SIG-M5 treated with dmso at 0.1 percent for 504 hours (cell line): ENCODE results near the gene ARHGEF37.

Experiments
- DNase-seq: peaks from one replicate; lab custom pipeline; 2025; ENCODE audit not compliant: unreplicated experiment; lab: John Stamatoyannopoulos, UW

The ARHGEF37 gene

DNA sequence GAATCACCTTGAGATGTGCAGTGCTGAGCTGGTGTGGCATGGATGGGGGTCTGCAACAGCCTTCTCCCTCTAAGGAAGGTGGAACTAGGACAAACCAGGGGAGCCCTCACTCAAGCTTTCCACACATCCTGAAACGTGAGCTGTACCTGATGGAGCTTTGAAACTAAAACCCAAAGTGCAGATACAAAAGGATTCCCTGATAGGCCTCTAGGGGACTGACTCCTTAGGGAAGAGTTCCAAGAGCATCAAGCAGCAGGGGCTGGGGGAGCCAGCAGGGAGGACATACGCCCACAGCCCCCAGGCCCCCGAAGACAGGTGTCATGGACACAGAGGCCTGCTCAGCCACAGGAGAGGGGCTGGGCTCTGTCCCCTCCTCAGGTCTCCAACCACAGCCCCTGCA, 17.7 kb downstream of the ARHGEF37 start:
- no peak for DNase-seq

DNA sequence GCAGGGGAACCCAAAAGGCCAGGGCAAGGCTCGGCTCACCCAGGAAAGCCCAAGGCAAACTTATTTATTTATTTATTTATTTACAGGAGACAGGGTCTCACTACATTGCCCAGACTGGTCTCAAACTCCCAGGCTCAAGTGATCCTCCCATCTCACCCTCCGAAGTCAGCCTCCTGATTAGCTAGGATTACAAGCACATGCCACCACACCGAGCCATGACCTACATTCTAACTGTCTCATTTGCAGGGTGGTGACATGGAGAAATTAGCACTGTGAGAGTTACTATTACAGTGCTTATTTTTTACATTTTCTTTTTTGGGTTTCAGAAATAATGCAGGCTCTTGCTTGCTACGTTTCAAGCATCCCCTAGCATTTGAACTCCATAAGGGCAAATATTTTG, 18.1 kb downstream of the ARHGEF37 start:
- DNase-seq = no peak

DNA sequence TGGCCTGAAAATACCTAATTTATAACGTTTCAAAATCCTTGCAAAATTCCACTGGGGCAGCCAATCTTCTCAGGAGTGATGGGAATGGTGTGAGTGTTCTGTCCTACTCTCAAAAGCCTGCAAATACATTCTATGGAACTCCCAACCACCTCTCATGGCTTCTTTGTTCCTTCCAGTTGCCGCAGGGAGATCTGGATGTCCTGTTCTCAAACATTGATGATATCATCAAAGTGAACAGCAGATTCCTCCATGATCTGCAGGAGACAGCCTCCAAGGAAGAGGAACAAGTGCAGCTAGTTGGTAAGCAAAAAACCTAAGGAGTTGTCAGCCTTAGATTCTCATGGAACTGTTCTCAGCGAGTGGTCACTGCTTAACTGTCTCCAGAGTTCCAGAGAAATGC, 19.6 kb downstream of the ARHGEF37 start:
- DNase-seq = no peak

DNA sequence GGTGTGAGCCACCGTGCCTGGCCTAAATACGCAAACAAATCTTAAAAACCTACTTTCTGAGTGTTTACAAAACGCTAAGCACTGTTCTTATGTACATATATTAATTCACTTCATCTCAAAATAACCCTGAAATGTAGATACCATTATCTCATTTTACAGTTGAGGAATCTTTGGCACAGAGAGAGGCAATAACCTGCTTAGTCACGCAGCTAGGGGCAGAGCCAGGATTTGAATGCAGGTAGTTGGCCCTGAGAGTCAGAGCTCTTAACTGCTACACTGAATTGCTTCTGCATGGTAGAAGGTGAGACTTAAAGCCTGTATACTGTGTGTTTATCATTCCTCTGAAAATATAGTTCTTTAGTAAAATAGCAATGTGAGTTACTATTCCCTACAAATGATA, 21.9 kb downstream of the ARHGEF37 start:
- DNase-seq = no peak

DNA sequence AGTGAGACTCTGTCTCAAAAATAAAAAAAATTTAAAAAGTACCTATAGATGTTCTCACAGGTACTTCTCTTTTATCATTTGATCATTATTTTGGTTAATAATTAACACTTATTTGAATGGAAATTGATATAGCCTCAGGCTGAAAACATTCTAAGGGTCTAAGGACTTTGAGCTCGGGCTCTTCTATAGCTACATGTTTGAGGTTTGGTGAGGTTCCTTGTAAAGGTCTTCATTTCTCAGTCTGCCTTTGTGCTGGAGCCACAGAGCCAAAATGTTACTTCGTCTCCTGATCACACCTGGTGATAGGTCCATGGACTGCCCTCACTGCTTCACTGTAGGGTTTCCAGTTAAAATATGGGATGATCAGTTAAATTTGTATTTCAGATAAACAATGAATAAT, 22.6 kb downstream of the ARHGEF37 start:
- DNase-seq = no peak

DNA sequence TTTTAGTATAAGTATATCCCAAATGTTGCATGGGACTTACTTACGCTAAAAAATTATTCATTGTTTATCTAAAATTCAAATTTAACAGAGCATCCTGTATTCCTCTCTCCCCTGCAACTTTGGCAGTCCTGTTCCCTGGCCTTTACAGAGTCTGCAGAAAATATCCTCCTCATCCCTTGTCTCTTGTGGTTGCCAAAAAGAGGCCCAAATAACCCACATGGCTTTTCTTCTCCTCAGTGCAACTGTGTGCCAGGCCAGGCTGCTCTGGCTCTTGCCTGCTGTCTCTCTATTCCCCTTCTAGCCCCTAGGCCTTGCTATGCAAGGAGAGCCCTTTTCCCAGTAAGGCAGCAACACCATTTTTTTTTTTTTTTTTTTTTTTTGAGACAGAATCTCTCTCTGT, 23.0 kb downstream of the ARHGEF37 start:
- no peak for DNase-seq

DNA sequence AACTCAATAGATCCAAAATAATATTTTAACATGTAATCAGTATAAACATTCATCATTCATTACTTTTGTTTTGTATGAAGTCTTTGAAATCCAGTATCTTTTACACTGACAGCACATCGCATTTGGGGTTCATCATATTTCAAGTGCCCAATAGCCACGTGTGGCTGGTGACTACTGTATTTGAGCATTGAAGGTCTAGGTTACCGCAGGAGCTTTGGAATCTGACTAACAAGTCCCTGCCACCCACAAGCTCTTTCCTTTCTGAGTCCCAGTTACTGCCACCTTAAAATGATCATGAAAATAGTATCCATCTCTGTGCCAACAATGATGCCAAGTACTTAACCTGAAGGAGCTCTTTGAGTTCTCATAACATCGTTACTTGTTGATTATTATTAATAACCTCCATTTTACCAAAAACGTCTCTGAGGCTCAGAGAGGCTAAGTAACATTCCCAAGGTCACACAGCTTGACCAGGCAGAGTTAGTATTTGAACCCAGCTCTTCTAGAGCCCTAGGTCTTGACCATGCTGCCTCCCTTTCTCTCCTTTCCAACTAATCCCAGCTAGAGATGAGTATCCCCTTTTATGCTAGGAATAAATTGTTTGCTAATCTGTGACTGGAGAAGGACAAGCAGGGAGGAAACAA, 24.2 kb downstream of the ARHGEF37 start:
- no peak for DNase-seq

DNA sequence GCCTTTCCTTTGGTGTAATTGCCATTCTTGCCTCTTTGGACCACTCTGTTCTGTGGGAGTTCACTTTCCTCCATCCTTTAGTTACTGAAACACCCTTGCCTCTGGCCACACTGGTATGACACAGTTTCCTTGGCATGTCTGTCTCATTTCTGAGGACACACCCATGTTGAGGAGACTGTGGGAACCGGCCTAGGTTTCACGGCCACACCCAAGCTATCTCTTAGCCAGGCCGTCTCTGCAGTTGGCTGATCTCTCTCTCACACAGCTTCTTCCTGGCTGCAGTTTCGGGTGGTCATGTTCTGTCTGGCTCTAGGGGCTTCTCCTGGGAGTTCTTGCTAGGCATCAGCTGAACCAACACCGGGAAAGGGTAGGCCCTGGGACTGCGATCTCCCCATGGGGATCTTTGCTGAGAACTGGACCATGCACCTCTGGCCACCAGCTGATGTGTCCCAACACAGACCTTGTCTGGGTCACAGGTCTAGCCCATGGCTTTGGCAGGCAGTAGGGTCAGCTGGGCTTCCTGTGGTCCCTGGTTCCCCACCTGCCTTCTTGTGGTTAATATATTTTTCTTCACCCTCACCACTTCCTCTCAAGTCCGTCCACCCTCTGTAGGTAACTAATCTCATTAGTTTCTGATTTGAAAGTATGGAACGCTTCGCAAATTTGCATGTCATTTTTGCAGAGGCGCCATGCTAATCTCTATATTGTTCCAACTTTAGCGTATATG, 24.9 kb downstream of the ARHGEF37 start:
- peak; percentile 52 for DNase-seq

DNA sequence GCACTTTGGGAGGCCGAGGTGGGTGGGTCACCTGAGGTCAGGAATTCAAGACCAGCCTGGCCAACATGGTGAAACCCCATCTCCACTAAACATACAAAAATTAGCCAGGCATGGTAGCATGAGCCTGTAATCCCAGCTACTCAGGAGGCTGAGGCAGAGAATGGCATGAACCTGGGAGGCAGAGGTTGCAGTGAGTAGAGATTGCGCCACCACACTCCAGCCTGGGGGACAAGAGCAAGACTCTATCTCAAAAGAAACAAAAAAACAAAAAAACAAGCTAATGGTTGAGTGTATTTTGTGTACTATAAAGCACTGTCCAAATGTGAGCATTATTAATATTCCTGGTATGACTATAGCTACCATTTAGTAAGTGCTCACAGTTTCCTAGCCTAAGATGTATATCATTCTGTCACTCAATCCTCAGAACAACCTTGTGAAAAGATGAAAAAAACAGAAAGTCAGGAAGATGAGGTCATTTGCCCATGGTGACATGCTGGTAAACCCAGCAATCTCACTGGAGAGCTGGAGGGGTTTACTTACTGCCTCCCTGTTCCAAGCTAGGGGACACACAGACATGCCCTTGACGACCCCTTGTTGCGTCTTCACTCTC, 27.7 kb downstream of the ARHGEF37 start:
- DNase-seq = no peak

DNA sequence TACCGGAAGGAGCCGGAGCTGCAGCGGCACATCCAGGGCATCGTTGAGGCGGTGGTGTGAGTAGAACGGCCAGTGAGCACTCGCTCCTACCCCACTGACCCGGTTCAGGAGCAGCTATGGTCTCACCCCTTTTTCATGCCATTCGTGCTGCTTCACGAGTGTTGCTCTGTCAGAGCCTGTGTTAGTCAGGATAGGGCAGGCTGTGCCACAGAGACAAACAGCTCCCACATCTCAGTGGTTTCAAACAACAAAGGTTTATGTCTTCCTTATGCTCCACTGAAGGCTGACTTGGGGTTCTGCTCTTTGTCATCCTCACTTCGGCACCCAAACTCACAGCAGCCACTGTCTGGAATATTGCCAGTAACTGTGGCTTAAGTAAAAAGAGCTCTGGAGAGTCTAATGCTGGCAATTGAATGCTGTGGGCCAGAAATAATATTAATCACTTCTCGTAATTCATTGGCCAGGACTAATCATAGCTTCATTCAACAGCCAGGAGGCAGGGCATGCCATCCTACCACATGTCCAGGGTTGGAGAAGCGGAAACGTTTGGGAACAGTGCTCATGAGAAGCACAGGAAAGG, 28.4 kb downstream of the ARHGEF37 start:
- DNase-seq = no peak

DNA sequence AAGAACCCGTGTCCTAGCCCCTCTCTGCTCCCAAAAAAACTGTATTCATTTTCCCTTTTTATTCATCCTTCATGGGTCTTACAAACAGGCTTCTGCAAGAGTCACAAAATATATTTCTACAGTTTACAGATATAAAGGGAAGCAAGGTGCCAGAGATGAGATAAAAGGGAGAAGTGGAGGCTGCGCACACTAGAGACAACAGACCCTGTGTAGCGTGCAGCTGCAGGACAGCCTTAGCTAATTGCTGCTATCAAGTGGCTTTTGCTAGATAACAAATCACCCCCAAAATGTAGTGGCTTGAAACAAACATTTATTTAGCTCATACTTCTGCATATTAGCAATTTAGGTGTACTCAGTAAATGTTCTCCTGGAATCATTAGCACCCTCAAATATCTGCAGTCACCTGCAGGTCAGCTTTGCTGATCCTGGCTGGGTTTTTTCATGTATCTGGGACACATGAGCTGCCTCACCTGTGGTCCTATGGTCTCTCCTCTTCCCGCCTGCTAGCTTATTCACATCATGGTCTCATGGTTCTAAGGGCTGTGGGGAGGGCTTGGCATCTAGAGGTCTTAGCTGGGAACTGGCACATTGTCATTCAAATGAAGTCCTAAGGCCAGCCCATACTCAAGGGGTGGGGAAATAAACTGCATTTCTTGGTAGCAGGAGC, 29.4 kb downstream of the ARHGEF37 start:
- DNase-seq = no peak

DNA sequence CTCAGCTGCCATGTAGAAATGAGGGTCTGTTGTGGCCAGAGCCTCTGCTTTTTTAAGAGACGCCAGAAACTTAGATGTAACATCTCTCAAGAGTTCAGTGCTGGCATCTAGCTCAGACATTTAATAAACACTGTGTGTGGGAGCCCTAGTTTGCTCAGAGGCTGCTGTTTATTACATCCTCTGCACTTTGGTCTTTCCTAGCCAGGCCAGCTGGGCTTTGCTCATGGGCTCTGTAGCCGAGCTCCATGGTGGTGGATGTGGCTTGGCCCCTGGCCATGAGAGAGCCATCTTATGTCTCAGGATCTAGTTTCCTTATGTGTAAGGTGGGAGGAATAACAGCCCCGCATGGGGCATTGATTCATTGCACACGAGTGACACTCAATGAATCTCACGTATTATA, 30.0 kb downstream of the ARHGEF37 start:
- DNase-seq = no peak

DNA sequence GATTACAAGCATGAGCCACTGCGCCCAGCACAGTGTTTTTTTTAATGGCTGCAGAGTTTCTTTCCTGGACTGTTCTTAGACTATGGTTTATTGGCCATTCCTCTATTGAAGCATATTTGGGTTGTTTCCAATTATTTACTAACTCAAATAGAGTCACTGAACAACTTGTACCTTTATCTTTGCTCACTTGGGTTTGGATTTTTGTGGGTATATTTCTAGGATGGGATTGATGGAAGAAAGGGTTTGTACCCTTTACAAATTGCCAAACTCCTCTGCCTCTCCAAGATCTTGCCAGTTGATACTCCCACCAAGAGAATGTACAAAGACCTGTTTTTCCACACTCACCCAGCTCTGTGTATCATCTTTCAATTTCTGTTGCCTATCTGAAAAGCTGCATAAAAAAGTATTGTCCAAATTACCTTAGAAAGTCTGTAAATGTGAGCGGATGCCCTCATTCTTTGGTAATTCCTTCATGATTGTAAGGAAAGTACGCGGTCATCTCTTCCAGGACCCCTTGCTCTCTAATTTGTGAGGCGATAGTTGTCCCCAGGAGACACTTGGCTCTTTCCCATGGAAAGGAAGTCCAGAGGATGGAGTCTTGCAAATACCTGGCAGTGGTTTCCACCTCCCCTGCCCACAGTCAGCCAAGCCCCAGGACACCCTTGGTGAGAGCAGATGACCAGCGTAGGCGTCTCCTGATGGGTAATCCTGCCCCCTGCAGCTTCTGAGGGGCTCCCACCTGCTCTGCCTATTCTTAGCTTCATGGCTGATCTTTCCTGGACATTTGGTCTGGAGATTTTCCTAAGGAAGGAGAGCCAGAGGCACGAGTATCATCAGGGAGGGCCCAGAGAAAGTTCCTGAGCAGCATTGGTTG, 33.0 kb downstream of the ARHGEF37 start:
- no peak for DNase-seq

DNA sequence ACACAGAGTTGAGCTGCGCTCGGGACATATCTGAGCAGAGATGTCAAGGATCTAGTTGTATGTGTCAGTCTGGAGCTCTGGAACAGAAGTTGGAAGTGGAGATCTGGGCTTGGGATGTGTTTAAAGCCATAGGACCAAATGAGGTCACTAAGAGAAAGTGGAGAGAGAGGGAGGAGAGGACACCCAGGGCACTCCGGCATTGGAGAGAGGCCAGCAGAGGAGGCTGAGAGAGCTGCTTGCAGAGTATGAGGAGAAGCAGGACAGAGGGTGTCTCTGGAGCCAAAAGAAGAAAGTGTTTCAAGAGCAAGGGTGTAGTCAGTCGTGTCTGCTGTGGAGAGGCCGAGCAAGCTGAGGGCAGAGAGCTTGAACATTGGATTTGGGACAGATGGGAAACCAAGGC, 34.7 kb downstream of the ARHGEF37 start:
- no peak for DNase-seq

DNA sequence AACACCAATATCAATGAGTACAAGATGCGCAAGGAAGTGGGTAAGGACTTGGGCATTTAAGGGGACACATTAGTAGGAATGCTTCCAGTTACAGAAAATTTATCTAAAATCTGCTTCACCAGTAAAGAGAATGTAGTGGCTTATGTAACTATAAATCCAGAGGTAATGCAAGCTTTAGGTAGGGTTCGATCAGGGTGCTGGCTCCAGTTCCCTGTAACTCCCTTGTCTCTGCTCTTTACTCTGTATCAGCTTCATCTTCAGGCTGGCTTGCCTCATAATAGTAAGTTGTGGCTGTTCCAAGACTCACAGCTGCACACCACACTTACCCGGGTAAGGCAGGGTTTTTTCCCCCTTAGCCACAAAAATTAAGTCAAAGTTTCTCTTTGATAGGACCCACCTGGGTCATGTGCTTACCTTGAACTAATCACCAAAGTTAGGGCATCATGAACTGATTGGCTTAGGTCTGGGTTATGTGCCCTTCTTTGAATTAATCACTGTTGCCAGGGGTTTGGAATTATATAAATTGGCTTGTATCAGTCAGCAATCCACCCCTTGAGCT, 35.5 kb downstream of the ARHGEF37 start:
- DNase-seq = no peak

DNA sequence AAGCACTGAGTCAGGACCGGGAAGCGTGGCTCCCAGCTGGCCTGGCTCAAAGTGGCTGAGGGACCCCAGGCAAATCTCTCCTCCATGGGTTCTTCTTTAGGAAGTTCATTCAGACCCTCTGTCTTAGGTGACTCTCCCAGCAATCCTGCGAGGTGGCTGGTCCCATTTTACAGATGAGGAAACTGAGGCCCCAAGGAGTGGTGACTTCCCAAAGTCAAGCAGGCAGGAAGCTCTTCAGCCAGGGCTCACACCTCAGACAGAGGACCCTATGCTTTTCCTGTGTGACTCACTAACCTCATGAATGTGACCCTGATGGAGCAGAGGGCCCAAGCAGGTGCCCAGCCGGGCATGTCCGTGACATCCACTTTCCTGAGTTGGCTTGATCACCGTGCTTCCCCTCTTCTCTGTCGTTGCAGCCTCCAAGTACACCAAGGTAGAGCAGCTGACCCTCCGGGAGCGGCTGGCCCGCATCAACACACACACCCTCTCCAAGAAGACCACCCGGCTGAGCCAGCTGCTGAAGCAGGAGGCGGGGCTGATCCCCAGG, 36.5 kb downstream of the ARHGEF37 start:
- no peak for DNase-seq

DNA sequence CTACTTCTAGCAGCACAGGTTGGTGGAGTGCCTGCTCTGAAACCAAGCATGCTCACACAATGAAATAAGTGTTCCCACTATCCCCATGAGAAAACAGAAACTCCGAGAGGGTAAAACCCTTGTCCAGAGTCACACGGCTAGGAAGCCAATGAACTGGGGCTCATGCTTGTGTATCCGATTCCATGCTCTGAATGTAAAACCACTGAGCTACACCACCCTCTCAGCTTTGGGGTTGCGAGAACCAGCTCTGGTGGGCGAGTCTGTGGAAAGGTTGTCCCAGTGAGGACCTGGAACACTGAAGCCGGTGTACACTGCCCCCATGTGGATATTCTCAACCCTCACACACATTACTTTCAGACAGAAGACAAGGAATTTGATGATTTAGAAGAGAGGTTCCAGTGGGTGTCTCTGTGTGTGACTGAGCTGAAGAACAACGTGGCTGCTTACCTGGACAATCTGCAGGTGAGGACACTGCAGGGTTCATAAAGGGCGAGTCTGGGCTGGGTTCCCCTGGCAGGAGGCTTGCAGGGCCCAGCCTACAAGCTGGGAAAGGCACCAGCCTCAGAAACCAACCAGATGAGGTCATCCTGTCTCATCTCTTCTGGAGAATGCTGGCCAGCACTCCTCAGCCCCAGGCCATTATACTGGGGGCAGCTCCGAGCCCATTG, 37.4 kb downstream of the ARHGEF37 start:
- peak; percentile 78 for DNase-seq

DNA sequence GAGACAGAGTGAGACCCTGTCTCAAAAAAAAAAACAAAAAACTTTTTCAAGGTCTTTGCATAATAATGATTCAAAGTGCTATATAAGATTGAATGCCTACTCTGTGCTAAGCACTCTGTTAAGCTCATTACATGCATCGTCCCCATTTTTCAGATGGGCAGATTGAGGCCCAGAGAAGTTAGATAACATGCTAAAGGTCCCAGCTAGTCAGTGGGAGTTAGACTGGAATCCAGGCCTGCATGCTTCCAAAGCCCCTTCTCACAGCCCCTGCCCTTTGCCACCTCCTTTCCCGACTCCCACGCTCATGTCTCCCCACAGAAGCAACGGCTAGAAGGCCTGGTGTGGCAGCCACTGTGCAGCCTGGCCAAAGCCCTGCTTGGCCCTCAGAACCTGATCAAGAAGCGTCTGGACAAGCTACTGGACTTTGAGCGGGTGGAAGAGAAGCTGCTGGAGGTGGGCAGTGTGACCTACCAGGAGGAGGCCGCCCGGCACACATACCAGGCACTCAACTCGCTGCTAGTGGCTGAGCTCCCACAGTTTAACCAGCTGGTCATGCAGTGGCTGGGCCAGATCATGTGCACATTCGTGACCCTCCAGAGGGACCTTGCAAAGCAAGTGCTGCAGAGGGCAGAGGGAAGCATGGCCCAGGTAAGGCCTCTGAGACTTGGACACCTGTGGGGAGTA, 40.3 kb downstream of the ARHGEF37 start:
- DNase-seq = no peak

DNA sequence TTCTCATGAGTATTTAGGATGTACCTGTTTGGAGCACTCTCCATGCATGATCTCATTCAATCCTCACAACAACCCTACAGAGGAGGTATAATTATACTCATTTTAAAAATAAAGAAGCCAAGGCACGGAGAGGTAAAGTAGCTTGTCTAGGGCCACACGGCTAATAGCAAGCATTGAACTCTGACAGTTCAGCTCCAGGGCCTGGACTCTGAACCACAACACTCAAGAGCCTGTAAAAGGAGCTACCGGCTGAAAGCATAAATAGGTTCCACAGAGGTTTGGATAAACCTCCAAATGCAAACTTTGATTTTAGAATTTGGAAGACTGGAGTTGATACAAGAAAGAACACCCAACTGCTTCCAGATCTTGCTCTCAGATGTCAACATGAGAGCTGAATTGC, 41.2 kb downstream of the ARHGEF37 start:
- DNase-seq = no peak
